Central memory CD8-positive, alpha-beta T cell (primary cell): ENCODE measurements around the gene SAP30.

Source experiments
- ATAC-seq: fragments of 150-1000 bp; cut with Tn5 transposase; replicated peaks from 2 replicates; pipeline ENCODE4 v1.10.0; 2022; ENCODE audit warnings: mild to moderate bottlenecking, moderate FRiP score, moderate number of reproducible peaks; ENCODE audit not compliant: poor library complexity, severe bottlenecking; ENCODE audit errors: extremely low read depth
- DNase-seq, 2 donors: peaks; one replicate each; pipeline ENCODE4 v3.0.0; 2021; ENCODE audit warnings: low spot score in 2 of 2
- H3K27ac Mint-ChIP-seq: one replicate; pipeline ENCODE4 v1.8.0; 2022; ENCODE audit warnings: low read depth, mild to moderate bottlenecking, moderate library complexity, mixed read lengths
- H3K27me3 Mint-ChIP-seq: one replicate; pipeline ENCODE4 v1.8.0; 2022; ENCODE audit warnings: mixed read lengths
- H3K36me3 Mint-ChIP-seq: one replicate; pipeline ENCODE4 v1.8.0; 2022; ENCODE audit warnings: mild to moderate bottlenecking, moderate library complexity, mixed read lengths; ENCODE audit not compliant: insufficient read depth
- H3K4me1 Mint-ChIP-seq: one replicate; pipeline ENCODE4 v1.8.0; 2022; ENCODE audit warnings: mixed read lengths
- H3K4me3 Mint-ChIP-seq: one replicate; pipeline ENCODE4 v1.8.0; 2022; ENCODE audit warnings: mild to moderate bottlenecking, moderate library complexity, mixed read lengths
- H3K9me3 Mint-ChIP-seq: one replicate; pipeline ENCODE4 v1.8.0; 2022; ENCODE audit warnings: mixed read lengths

The SAP30 gene, protein sequence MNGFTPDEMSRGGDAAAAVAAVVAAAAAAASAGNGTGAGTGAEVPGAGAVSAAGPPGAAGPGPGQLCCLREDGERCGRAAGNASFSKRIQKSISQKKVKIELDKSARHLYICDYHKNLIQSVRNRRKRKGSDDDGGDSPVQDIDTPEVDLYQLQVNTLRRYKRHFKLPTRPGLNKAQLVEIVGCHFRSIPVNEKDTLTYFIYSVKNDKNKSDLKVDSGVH

DNA sequence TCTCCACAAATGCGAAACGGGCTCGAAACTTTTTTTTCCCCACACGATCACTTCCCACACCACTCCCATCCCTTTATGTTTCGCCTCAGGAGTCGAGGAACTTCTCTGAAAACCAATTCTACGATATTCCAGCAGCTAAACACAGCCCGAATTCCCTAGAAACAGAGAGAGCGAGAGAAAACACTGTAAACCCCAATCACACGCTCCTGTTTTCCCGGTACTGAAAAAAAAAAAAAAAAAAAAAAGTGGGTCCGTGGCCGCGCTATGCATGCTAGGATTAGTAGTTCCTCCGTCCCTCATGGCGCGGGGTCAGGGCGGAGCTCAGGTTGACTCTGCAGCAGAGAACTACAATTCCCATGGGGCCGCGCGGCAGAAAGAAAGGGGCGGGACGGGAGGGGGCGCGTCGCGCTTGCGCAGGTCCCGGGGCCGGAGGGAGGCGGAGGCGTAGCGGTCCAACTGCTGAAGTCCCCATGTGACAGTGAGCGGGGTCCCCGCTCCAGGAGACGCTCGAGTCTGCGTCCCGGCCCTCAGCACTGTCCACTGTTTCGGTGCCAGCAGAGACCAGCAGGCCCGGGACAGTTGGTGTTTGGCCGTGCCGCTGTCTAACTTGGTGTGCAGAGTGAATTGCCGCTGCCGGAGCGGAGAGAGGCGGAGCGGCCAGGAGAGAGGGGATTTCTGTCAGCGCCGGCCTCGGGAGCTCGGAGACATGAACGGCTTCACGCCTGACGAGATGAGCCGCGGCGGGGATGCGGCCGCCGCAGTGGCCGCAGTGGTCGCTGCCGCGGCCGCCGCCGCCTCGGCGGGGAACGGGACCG lies at the start of gene SAP30:
SAP30 (plus strand) TSS at position 478 of the 815 bp plus-strand sequence; CDS start at position 707, 229 bp downstream.
- Mint-ChIP-seq H3K27ac (peak within 1 kb of the TSS; percentile 98), H3K4me3 (peak within 1 kb of the TSS; percentile 99), H3K9me3 (no peaks in the 10 kb centered on the region), H3K36me3 (peaks cover 18% of the 10 kb centered on the region), H3K27me3 (no peaks in the 10 kb centered on the region), H3K4me1 (peaks cover 26% of the 10 kb centered on the region)
- peak; percentile 85 to 91 for DNase-seq
- peak; percentile 85 for ATAC-seq

DNA sequence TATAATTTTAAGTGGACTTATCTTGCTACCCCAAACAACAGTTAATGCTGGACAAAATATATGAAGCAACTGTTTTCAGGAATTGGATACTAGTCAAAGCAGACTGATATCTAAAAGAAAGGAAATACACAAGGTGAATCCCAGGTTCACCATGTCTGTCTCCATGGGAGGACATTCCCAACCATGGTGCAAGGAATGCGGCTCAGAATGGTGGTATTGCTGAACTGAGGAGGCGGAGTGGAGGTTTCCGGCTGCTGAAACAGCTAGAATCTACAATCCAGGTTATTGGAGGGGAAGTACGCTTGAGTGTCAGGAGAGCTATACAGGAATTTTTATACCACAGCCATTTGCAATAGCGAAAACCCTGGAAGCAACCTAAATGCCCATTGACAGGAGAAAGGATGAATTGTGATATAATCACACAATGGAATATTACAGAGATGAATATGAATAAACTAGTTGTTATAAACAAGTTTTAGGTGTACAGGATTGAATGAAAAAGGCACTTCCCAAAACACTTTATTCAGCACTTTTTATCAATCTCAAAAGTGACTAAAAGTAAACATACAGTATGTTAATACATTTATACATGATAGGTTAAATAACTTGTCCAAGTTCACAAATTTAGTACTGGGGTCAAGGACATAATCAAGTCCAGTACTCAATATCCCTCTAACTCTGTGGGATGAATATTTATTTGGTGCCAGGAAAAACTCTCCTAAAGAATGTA lies 45.6 kb upstream of the SAP30 start:
- Mint-ChIP-seq H3K4me1 (no peaks in the 10 kb centered on the region), H3K9me3 (no peaks in the 10 kb centered on the region), H3K4me3 (no peak overlapping the region), H3K27ac (peak overlapping the region; percentile 4), H3K36me3 (peaks cover 16% of the 10 kb centered on the region), H3K27me3 (no peaks in the 10 kb centered on the region)
- DNase-seq (no peak), ATAC-seq (no peak)

- peaks cover 31% of the 10 kb centered on the region for H3K36me3 Mint-ChIP-seq
- peaks cover 21% of the 10 kb centered on the region for H3K4me1 Mint-ChIP-seq
- ATAC-seq (no peak), DNase-seq (no peak)
- no peaks in the 10 kb centered on the region for H3K27me3 Mint-ChIP-seq
- no peak overlapping the region for H3K4me3 Mint-ChIP-seq
- no peaks in the 10 kb centered on the region for H3K9me3 Mint-ChIP-seq
- no peak overlapping the region for H3K27ac Mint-ChIP-seq
Measured at GRCh38 chr4:173328236-173328901, 42.4 kb upstream of the SAP30 start.

DNA sequence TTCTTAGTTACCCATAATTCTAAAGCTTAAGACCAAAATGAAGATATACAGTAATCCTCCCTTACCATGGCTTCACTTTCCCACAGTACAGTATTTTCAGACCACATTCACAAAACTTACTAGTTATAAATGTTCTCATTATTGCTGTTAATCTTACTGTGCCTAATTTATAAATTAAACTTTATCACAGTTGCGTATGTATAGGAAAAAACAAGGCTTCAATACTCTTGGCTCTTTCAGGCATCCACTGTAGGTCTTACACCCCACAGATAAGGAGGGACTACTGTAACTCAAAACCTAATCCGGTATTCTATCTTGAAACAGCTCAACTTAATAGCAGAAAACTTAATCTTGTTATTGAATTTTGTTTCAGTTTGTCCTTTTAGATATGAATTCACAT lies 40.2 kb upstream of the SAP30 start:
- Mint-ChIP-seq H3K27me3 (no peaks in the 10 kb centered on the region), H3K9me3 (no peaks in the 10 kb centered on the region), H3K27ac (no peak overlapping the region), H3K4me3 (no peak overlapping the region), H3K4me1 (peaks cover 25% of the 10 kb centered on the region), H3K36me3 (peaks cover 39% of the 10 kb centered on the region)
- DNase-seq (no peak), ATAC-seq (no peak)

- no peaks in the 10 kb centered on the region for H3K9me3 Mint-ChIP-seq
- peaks cover 39% of the 10 kb centered on the region for H3K36me3 Mint-ChIP-seq
- DNase-seq: no peak
- peak overlapping the region; percentile 97 for H3K27ac Mint-ChIP-seq
- H3K4me3 Mint-ChIP-seq: peak overlapping the region; percentile 99
- H3K27me3 Mint-ChIP-seq: no peaks in the 10 kb centered on the region
- peaks cover 26% of the 10 kb centered on the region for H3K4me1 Mint-ChIP-seq
- ATAC-seq: no peak
Measured at GRCh38 chr4:173332021-173332487, 38.7 kb upstream of the SAP30 start.

DNA sequence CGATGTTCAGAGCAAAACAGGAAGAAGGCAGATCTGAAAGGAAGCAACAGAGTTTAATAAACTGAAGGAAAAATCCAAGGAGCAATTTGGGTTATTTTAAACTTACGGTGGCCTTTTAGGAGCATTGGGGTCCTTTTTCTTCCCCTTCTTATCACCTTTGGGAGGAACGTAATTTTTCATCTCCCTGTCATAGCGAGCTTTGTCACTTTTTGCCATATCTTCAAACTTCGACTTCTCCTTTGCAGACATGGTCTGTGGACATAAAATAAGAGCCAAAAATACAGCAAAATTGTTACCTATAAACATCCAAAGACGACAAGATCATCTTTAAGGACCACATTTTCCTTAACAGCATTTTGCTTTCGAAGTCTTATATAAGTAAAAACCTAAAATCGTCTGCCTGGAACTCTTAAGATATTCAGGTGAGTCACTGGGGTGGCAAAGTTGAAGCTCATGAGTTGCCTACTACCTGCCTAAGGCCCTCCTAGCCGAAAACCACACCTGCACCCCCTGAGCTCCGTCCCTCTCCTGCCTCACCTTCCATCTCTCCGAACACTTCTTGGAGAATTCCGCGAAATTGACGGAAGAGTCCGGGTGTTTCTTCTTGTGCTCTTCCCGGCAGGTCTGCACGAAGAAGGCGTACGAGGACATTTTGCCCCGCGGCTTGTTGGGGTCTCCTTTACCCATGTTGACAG lies 37.6 kb upstream of the SAP30 start:
- peak overlapping the region; percentile 99 for H3K4me3 Mint-ChIP-seq
- H3K9me3 Mint-ChIP-seq: no peaks in the 10 kb centered on the region
- H3K27ac Mint-ChIP-seq: peak overlapping the region; percentile 97
- DNase-seq: no peak
- H3K4me1 Mint-ChIP-seq: peaks cover 26% of the 10 kb centered on the region
- ATAC-seq: no peak
- H3K27me3 Mint-ChIP-seq: no peaks in the 10 kb centered on the region
- H3K36me3 Mint-ChIP-seq: peaks cover 35% of the 10 kb centered on the region

GRCh38 chr4:173333658-173334084 lies 37.1 kb upstream of the SAP30 start:
- peak overlapping the region; percentile 97 for H3K27ac Mint-ChIP-seq
- ATAC-seq (peak; percentile 0), DNase-seq (no peak)
- no peaks in the 10 kb centered on the region for H3K9me3 Mint-ChIP-seq
- peak overlapping the region; percentile 99 for H3K4me3 Mint-ChIP-seq
- peaks cover 26% of the 10 kb centered on the region for H3K4me1 Mint-ChIP-seq
- peaks cover 33% of the 10 kb centered on the region for H3K36me3 Mint-ChIP-seq
- no peaks in the 10 kb centered on the region for H3K27me3 Mint-ChIP-seq

DNA sequence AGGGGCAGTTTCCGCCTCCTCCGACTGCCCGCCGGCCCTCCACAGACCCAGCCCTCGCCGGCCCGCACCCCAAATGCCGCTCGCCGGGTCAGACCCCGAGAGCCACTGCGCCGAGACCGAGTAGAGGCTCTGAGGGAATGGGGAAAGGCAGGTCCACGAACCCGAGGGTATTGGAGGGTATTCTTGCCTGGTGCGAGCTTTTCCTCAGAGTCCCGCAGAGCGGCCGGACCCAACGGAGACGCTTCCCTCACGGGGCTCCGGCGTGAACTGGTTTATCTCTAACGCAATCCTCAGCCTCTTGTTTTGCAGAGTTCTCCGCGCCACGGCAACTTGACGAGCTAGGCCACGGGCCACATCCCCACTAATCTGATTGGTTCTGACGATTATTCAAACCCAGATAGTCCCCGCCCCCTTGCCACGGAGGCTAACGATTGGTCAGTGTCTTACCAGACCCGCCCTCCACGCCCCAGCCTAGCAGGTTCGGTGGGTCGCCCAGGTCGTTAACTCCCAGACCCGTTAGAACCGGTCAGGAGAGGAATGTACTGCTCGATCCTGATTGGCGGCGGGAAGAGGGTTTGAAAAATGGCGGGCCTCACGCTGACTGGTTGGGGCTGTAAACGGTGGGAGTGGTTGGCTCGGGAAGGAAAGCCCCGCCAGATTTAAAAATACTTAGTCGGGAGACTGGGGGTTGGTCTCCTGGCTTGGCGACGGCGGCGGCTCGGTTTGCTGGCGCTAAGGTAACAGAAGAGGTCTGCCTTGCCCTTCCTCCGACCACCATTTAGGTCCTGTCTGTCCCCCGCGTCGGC lies 36.5 kb upstream of the SAP30 start, which contains the start of gene HMGB2:
HMGB2 (minus strand) TSS at position 274 of the 806 bp plus-strand sequence. CDS start 709 bp downstream, outside the sequence.
- H3K36me3 Mint-ChIP-seq: peaks cover 33% of the 10 kb centered on the region
- DNase-seq: peak; percentile 99 to 100
- H3K9me3 Mint-ChIP-seq: no peaks in the 10 kb centered on the region
- H3K27me3 Mint-ChIP-seq: no peaks in the 10 kb centered on the region
- peak; percentile 96 for ATAC-seq
- H3K4me3 Mint-ChIP-seq: peak within 1 kb of the TSS; percentile 99
- H3K4me1 Mint-ChIP-seq: peaks cover 26% of the 10 kb centered on the region
- peak within 1 kb of the TSS; percentile 97 for H3K27ac Mint-ChIP-seq

GRCh38 chr4:173334891-173335752 lies 35.6 kb upstream of the SAP30 start:
- Mint-ChIP-seq H3K4me3 (peak overlapping the region; percentile 99), H3K4me1 (peaks cover 26% of the 10 kb centered on the region), H3K27me3 (no peaks in the 10 kb centered on the region), H3K9me3 (no peaks in the 10 kb centered on the region), H3K27ac (peak overlapping the region; percentile 97), H3K36me3 (peaks cover 33% of the 10 kb centered on the region)
- ATAC-seq (peak; percentile 8), DNase-seq (no peak)

DNA sequence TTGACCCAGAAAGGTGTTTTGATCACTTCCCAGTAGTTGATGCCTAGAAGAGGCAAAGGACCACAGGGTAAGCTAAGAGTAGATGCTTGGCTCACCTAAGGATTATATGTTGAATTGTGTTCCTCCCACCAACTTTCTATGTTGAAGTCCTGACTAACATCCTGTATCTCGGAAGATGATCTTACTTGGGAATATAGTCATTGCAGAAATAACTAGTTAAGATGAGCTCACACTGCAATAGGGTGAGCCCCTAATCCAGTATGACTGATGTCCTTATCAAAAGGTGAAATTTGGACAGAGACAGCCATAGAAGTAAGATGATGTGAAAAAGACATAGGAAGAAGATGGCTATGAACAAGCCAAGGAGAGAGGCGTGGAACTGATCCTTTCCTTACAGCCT lies 33.3 kb upstream of the SAP30 start:
- no peak overlapping the region for H3K27ac Mint-ChIP-seq
- H3K4me3 Mint-ChIP-seq: no peak overlapping the region
- peaks cover 18% of the 10 kb centered on the region for H3K36me3 Mint-ChIP-seq
- no peak for ATAC-seq
- peaks cover 14% of the 10 kb centered on the region for H3K4me1 Mint-ChIP-seq
- H3K9me3 Mint-ChIP-seq: no peaks in the 10 kb centered on the region
- no peaks in the 10 kb centered on the region for H3K27me3 Mint-ChIP-seq
- no peak for DNase-seq
